Activated B cell treated with CpG ODN at 0.5 μM for 24 hours (primary cell): ENCODE results near the gene NKAP. TPM values are rescaled to one million over a fixed set of nuclear protein-coding genes. Genes with fewer than 3 reads are reported as not detected.
"Not testable (repeated sequence)": the region's sequence is repeated elsewhere in the genome, so short reads cannot be mapped to it uniquely, and the experiment has no call there.

Experiments
- ATAC-seq: fragments of 200-7000 bp; cut with Tn5 transposase; one replicate; pipeline ENCODE4 v1.10.0; 2021; ENCODE audit warnings: low read depth, mild to moderate bottlenecking, moderate library complexity
- CTCF ChIA-PET: fragments of 350-600 bp; sonication (Branson Sonifier 250); formaldehyde crosslinking; loops from one replicate; lab custom pipeline; 2021; ENCODE audit warnings: antibody characterized with exemption; lab: Charles Lee
- POLR2A ChIA-PET: fragments of 350-600 bp; sonication (Branson Sonifier 250); formaldehyde crosslinking; loops from one replicate; lab custom pipeline; 2021; ENCODE audit warnings: antibody characterized with exemption; lab: Charles Lee
- DNase-seq: peaks from one replicate; pipeline ENCODE4 v3.0.0; 2022
- H3K27ac Mint-ChIP-seq: one replicate; pipeline ENCODE4 v1.8.0; 2020; ENCODE audit warnings: mixed read lengths
- H3K27me3 Mint-ChIP-seq: one replicate; pipeline ENCODE4 v1.8.0; 2021; ENCODE audit warnings: mixed read lengths
- H3K36me3 Mint-ChIP-seq: one replicate; pipeline ENCODE4 v1.8.0; 2021; ENCODE audit warnings: low read depth, mixed read lengths
- H3K4me1 Mint-ChIP-seq: one replicate; pipeline ENCODE4 v1.8.0; 2021; ENCODE audit warnings: mixed read lengths
- H3K4me3 Mint-ChIP-seq: one replicate; pipeline ENCODE4 v1.8.0; 2020; ENCODE audit warnings: mild to moderate bottlenecking, mixed read lengths
- H3K9me3 Mint-ChIP-seq: one replicate; pipeline ENCODE4 v1.8.0; 2020; ENCODE audit warnings: mixed read lengths
- intact Hi-C: fragments of 100-400 bp; cut with micrococcal nuclease; formaldehyde crosslinking; loops from one replicate; pipeline ENCODE4 v1.15.1; 2024
- total RNA-seq: library from RNA; stranded (reverse); gene quantifications from 2 replicates; pipeline ENCODE4 v1.2.3, GENCODE V29; 2022
- TF ChIP-seq, protein P1 (sequence below): fragments of 200-600 bp; IDR thresholded peaks from one replicate; pipeline ENCODE4 v1.8.0; 2022; ENCODE audit warnings: antibody characterized with exemption, mild to moderate bottlenecking

NKAP gene
- total RNA-seq, 1 donor from 2014 or later: 11.9 TPM

DNA sequence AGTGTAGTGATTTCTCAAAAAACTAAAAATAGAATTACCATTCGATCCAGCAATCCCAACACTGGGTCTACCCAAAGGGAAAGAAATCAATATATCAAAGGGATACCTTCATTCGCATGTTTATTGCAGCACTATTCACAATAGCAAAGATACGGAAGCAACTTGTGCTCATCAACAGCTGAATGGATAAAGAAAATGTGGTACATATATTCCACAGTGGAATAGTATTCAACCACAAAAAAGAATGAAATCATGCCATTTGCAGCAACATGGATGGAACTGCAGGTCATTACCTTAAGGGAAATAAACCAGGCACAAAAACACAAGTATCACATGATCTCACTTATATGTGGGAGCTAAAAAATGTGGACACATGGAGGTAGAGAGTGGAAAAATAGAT lies 42.7 kb upstream of the NKAP start:
- Mint-ChIP-seq H3K4me1 (peaks cover 10% of the 10 kb centered on the region), H3K9me3 (no peaks in the 10 kb centered on the region), H3K27me3 (peaks cover 4% of the 10 kb centered on the region), H3K27ac (no peak overlapping the region), H3K4me3 (no peak overlapping the region), H3K36me3 (no peaks in the 10 kb centered on the region)
- TF ChIP-seq, protein P1, sequence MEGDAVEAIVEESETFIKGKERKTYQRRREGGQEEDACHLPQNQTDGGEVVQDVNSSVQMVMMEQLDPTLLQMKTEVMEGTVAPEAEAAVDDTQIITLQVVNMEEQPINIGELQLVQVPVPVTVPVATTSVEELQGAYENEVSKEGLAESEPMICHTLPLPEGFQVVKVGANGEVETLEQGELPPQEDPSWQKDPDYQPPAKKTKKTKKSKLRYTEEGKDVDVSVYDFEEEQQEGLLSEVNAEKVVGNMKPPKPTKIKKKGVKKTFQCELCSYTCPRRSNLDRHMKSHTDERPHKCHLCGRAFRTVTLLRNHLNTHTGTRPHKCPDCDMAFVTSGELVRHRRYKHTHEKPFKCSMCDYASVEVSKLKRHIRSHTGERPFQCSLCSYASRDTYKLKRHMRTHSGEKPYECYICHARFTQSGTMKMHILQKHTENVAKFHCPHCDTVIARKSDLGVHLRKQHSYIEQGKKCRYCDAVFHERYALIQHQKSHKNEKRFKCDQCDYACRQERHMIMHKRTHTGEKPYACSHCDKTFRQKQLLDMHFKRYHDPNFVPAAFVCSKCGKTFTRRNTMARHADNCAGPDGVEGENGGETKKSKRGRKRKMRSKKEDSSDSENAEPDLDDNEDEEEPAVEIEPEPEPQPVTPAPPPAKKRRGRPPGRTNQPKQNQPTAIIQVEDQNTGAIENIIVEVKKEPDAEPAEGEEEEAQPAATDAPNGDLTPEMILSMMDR: no peak
- ChIA-PET CTCF (no interaction called here), POLR2A (no interaction called here)
- ATAC-seq: no peak
- intact Hi-C loops: no loop called here
- DNase-seq: no peak

GRCh38 chrX:119984652-119985051 lies 41.1 kb upstream of the NKAP start:
- H3K9me3 Mint-ChIP-seq: no peaks in the 10 kb centered on the region
- CTCF ChIA-PET: no interaction called here
- intact Hi-C loops: no loop called here
- POLR2A ChIA-PET: no interaction called here
- no peak overlapping the region for H3K4me3 Mint-ChIP-seq
- H3K27ac Mint-ChIP-seq: no peak overlapping the region
- no peaks in the 10 kb centered on the region for H3K36me3 Mint-ChIP-seq
- TF ChIP-seq, protein P1: no peak
- peaks cover under 1% of the 10 kb centered on the region for H3K4me1 Mint-ChIP-seq
- ATAC-seq: no peak
- H3K27me3 Mint-ChIP-seq: peaks cover 4% of the 10 kb centered on the region
- no peak for DNase-seq

DNA sequence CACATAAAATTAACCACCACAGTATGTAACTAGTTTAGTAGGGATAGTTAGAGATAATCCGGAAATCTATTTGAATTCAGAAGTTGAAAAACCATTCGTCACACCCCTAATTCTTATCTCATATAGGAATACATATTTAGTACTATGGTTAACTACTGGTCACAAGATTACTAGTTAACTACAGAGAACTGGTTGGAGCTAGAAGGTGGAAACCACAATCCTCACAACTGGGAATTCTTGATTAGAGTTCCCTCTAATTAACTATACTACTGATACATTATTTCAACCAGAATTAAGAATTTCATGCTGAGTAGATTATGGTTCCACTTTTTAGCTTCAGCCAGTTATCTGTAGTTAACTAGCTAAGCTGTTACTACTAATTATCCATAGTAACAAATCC lies 39.9 kb upstream of the NKAP start:
- Mint-ChIP-seq H3K9me3 (no peaks in the 10 kb centered on the region), H3K27me3 (peaks cover 4% of the 10 kb centered on the region), H3K36me3 (no peaks in the 10 kb centered on the region), H3K4me3 (no peak overlapping the region), H3K27ac (no peak overlapping the region), H3K4me1 (no peaks in the 10 kb centered on the region)
- intact Hi-C loops: no loop called here
- ATAC-seq (no peak), DNase-seq (no peak)
- TF ChIP-seq, protein P1: no peak
- POLR2A ChIA-PET: no interaction called here
- CTCF ChIA-PET: no interaction called here

- TF ChIP-seq, protein P1: no peak
- Mint-ChIP-seq H3K9me3 (no peaks in the 10 kb centered on the region), H3K27ac (no peak overlapping the region), H3K27me3 (peaks cover 4% of the 10 kb centered on the region), H3K4me3 (no peak overlapping the region), H3K36me3 (no peaks in the 10 kb centered on the region), H3K4me1 (no peaks in the 10 kb centered on the region)
- intact Hi-C loops: no loop called here
- ChIA-PET POLR2A (no interaction called here), CTCF (interaction anchor here (3.9 kb wide), 1 partner anchor 232 kb away, joined by 27 read pairs; no protein-coding TSS in a partner anchor)
- ATAC-seq: no peak
- no peak for DNase-seq
Measured at GRCh38 chrX:119982145-119982544, 38.6 kb upstream of the NKAP start.

DNA sequence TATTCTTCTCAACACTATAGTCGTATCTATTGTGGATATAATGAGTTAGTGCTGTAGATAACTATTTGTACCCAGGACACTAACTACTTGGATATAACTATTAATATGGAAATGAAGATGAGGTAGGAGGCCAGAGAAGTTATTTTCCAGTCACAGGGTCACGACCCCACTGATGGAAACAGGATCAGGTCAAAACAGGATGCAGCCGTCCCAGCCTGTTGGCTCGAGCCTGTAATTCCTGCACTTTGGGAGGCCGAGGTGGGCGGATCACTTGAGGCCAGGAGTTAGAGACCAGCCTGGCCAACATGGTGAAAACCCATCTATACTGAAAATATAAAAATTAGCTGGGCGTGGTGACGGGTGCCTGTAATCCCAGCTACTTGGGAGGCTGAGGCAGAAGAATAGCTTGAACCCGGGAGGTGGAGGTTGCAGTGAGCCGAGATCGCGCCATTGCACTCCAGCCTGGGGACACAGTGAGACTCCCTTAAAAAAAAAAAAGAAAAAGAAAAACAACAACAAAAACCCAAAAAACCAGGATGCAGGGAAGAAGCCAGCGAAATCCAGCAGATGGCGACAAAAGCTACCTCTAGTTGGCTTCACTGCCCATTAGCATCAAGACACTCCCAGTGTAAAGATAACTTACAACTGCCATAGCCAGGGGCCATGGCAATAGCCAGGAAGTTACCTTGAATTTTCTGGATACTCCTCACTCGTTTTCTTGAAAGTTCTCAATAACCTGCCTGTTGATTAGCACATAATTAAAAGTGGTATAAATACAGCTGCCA lies 37.9 kb upstream of the NKAP start:
- CTCF ChIA-PET: interaction anchor here (0.5 to 3.9 kb wide), 3 partner anchors 54 to 863 kb away, joined by 3 to 27 read pairs (median 7); no protein-coding TSS in a partner anchor
- POLR2A ChIA-PET: interaction anchor here (0.6 kb wide), 1 partner anchor 469 kb away, joined by 3 read pairs; no protein-coding TSS in a partner anchor

GRCh38 chrX:119977172-119977571 lies 33.6 kb upstream of the NKAP start:
- DNase-seq, POLR2A ChIA-PET, ATAC-seq, H3K27me3 Mint-ChIP-seq, intact Hi-C loops, H3K9me3 Mint-ChIP-seq, H3K27ac Mint-ChIP-seq, H3K4me1 Mint-ChIP-seq, H3K36me3 Mint-ChIP-seq, H3K4me3 Mint-ChIP-seq, CTCF ChIA-PET: not testable (repeated sequence)

More for the DNA sequence above, 37.9 kb upstream of the NKAP start:
- H3K27me3 Mint-ChIP-seq: peaks cover 3% of the 10 kb centered on the region
- H3K27ac Mint-ChIP-seq: no peak overlapping the region
- intact Hi-C loops: loop anchor here (1.0 kb wide), 1 partner anchor 232 kb away; no protein-coding TSS in a partner anchor
- no peaks in the 10 kb centered on the region for H3K4me1 Mint-ChIP-seq
- no peak overlapping the region for H3K4me3 Mint-ChIP-seq
- TF ChIP-seq, protein P1: no peak
- H3K9me3 Mint-ChIP-seq: no peaks in the 10 kb centered on the region
- no peak for DNase-seq
- ATAC-seq: no peak
- no peaks in the 10 kb centered on the region for H3K36me3 Mint-ChIP-seq
